HG03045 (cell line): ENCODE data around the gene SYT13.

Source experiments
- ATAC-seq: cut with Tn5 transposase; IDR thresholded peaks from one replicate; pipeline ENCODE4 v1.9.1; 2021; ENCODE audit warnings: mild to moderate bottlenecking, moderate library complexity; ENCODE audit not compliant: unreplicated experiment

The SYT13 gene, protein sequence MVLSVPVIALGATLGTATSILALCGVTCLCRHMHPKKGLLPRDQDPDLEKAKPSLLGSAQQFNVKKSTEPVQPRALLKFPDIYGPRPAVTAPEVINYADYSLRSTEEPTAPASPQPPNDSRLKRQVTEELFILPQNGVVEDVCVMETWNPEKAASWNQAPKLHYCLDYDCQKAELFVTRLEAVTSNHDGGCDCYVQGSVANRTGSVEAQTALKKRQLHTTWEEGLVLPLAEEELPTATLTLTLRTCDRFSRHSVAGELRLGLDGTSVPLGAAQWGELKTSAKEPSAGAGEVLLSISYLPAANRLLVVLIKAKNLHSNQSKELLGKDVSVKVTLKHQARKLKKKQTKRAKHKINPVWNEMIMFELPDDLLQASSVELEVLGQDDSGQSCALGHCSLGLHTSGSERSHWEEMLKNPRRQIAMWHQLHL

DNA sequence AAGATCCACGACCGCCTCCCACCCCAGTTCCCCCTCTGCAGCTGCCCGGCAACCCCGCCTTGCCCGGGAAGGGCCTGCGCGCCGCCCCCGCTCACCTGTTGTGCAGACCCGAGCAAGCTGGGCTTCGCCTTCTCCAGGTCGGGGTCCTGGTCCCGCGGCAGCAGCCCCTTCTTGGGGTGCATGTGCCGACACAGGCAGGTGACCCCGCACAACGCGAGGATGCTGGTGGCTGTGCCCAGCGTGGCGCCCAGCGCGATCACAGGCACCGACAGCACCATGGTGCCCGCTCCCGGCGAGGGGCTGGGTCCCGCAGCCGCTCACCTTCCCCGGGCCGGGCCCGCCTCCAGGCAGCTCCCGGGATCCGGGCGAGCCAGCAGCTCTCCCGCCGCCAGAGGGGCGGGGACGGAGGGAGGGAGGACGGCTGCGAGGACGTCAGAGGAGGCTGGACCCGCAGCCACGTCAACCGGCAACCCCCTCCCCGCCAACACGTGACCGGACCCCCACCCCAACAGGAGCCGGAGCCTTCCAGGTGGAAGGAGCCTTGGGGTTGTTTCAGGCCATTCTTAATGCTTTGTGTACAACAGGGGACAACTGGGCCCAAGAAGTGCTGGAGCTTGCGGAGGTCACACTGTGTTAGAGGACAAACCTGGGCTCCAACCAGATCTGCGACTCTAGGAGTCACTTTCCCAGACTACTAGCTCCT, at the start of gene SYT13:
TSS of gene SYT13 (minus strand) at position 412 of the 703 bp plus-strand sequence. CDS start at position 278, 134 bp downstream.
- no peak for ATAC-seq

DNA sequence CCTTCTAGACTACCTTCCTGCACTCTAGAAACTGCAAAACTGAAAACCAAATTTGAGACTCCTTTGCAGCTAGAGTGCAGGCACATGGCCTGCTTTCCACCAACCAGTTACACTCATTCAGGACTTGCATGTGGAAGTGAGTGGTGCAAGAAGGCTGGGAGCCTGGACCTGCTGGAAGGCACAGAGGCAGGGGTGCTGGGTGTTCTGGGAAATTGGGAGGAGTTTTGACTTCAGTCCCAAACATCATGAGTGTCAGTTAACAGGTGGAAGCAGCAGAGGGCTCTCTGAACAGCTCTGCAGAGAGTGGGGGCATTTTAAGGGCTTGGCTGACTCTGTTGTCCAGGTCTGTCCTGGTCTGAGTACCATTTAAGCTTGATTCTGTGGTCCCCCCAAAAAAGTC, 49.3 kb upstream of the SYT13 start:
- ATAC-seq = no peak

DNA sequence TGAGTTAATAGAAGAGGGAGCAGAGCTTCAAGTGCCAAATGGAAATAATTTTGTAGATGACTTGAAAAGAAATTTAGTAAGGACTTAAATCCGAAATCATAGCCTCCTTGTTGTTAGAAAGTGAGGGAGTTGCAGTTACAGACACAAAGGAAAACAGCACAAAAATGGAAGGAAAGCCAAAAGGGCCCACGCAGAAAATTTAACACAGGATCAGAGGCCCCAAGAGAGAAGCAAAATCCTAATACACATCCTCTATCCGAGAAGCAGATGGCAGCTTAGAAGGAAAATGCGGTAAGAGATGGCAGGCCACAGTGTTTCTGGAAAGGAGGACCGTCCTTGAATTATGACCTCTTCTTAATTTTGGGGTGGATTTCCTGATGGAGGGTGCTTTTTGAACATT, 48.7 kb upstream of the SYT13 start:
- no peak for ATAC-seq

DNA sequence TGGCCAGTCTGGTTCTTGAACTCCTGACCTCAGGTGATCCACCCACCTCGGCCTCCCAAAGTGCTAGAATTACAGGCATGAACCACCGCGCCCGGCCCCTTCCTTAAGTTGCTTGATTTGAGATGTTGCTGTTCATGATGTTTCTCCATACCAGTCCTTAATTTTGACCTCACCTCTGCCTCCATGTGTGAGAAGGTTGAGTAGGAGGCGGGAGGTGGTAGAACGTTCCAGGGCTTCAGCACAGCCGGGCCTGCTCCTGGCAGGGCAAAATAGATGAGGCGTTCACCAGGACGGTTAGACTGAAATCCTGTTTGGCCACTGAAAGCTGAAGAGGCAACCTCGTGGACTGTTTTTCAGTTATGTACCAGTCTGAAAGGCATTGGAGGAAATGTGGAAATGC, 48.3 kb upstream of the SYT13 start:
- ATAC-seq = no peak

DNA sequence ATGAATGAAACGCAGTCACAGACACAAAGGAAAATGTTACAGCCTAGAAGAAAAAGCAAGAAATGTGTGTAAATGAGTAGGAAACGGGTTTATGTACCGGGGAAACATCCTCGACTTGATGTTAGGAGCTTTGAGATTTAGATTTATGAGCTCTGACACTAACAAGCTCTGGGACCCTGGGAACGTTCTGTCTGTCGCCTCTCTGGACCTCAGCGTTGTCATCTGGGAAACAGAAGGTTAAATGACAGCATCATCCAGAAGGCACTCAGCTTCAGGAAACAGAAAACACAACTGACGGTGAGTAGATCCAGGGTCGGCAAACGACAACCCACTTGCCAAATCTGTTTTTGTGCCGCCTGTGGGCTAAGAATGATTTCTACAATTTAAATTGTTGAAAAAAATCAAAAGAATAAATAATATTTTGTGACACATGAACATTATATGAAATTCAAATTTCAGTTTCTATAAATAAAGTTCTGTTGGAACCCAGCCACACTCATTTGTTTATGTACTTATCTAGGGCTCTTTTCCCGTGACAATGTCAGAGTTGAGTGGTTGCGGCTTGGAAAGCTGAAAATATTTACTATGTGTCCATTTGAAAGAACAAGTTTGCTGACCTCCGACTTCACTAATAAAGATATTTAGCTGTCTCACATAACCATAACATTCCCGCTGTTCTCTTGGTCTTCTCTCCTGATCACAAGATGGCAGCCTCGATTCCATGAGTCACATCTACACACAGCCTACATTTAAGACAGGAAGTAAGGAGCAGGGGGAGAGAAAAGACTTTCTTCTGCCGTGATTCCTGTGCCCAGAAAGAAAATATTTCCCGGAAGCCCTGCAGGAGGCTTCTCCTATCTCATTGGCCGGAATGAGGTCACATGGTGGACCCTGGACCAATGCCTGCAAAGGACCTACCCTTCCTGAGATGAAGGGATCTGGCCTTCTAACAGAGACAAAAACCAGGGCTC, 47.1 kb upstream of the SYT13 start:
- no peak for ATAC-seq

DNA sequence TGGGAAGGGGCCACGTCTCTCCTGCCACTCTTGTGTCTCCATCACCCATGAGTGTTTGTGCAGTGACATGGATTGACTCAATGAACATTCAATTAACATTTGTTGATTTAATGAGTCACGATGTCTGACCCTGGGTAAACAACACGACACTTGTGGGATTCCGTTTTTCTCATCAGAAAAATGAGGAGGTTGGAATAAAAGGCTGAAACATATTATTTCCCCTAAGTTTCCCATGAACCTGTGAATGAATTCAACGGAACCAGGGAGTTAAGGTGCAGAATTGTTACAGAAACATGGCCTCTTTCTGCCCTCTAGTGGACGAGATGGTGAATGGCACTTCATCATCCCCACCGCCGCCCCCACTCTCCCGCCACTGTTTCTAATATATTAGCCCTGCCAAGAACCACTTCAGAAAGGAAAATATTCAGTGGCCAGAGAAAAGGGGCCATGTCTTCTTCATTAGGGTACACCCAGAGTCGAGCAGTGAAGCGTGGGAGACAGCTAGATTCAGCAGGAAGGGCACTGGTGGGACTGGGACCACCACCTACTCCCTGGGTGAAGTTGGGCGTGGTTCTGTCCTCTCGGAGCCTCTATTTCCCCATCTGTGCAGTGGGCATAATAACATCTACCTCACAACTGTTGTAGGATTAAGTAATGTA, 46.3 kb upstream of the SYT13 start:
- no peak for ATAC-seq

DNA sequence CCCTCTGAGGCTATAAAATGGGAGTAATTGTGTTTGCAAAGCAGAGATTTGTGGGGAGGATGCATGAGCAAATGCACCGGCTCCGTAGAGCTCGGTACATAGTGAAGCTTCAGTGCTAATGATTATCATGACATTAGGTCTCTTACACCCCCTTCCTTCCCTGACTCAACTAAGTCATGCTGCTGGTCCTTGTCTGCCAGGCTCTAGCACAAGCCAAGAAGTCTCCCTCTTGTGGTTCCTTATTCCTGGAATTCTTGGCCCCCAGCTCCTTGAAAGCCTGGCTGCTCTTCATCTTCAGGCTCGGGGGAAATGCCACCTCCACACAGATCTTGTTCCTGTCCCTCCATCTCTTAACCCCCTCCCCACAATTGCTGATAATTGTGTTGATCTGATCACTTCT, 45.7 kb upstream of the SYT13 start:
- no peak for ATAC-seq

DNA sequence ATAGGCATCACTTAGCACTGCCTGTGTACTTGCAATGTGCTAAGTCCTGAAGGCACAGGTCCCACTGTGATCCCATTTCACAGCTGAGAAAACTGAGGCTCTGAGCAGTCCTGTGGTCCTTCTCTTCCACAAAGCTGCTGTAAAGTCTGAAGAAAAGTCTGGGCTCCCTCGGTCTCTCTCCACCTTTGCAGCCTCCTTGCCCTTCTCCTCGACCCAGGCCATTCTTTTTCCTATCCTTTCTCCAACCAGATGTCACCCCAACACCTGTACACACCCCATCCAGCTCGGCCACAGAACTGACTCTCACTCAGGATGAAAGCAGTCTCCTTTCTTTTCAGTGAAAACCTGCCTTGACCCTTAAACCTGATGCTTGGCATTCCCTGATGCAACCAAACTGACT, 42.6 kb upstream of the SYT13 start:
- ATAC-seq = no peak

DNA sequence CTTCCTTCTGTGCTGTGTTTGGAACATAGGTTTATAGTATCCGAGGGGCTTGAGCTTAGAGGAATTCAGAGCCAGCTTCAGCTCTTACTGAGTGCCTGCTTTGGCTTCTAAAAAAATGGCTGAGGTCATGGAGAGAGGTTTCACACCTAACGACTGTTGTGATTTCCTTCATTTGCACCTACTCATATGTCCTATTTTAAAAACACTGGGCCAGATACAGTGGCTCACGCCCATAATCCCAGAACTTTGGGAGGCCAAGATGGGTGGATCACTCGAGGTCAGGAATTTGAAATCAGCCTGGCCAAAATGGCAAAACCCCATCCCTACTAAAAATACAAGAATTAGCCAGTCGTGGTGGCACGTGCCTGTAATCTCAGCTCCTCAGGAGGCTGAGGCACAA, 38.3 kb upstream of the SYT13 start:
- no peak for ATAC-seq

DNA sequence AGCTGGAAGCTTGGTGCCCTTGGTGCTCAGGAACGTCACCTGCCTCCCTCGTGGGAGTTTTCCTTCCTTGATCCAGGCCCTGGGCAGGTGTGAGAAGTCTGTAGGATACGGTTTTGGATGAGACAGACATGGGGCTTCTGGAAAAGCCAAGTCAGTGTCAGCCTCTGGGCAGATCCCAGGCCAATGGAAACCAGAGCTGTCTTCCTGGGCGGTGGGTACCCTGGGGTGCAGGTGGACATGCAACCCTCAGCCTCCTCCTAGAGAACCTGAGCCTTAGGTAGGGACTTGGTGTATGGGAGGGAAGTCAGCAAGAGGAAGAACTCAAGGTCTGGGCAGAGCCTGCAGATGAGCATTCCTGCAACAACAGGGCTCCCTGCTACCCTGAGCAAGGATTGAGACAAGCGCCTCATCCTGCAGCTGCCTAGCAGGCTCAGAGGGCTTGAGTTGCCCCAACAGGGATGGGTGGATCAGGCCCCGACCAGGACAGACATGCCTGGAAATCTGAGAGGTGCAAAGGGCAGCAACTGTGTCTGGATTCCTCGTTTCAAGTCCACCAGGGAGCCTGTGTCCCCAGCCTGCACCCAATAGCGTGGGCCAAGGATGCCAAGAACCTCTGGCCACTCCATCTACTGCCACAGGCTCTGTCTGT, 37.6 kb upstream of the SYT13 start:
- no peak for ATAC-seq

DNA sequence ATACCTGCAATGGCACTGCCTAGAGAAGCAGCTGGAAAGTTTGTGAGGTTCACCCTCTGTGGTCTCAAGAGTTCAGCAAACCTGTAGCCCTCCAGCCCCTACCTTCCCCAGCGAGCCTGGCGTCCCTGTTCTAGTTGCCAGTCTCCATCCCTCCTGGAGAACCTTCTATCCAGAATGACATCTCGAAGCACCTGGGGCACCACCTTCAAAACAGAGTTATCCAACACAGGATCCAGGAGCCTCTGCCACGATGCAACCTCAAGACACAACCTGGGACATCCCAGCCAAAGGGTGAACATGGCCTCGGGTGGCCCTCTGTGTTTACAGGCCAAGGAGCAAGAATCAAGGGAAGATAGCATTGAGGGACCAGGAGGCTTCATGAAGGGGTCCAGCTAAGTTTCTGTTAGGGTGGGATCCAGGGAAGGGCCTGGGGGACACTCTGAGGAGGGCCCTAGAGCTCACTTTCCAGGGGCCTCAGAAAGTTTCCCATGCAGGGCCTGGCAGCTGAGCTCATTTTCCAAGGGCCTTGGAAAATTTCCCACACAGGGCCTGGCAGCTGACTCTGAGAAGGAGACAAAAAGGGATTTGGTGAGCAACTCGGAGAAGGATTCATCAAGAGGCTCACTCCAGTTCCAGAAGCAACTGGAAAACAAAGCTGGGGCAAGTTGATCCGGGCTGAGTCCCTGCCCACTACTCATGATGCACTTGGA, 36.9 kb upstream of the SYT13 start:
- no peak for ATAC-seq

DNA sequence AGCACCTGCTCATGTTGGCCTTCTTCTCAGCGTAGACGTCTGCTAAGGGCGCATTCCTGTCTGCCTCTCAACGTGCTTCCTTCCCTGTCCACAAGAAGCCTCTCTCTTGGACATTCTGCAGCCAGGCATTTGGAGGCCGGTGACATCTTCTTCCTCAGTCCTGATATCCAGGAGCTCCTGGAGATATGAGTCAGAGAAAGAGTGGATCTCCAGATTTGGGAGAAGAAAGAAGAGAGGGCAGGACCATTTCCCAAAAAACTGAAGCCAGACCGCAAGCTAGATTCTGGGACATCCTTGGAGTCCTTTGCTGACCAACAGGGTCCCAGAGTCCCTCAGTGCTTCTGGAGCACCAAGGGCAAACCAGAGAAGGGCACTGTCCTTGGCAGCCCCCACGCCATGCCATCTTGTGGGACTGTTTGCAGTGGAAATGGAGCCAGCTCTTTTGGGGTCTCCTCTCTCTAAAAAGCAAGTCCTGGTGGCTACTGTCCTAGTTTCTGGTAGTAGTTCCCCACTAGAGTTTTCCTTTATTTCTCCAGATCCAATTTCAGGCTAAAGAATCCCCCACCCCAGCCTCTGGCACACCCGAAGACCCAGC, 36.1 kb upstream of the SYT13 start:
- no peak for ATAC-seq

DNA sequence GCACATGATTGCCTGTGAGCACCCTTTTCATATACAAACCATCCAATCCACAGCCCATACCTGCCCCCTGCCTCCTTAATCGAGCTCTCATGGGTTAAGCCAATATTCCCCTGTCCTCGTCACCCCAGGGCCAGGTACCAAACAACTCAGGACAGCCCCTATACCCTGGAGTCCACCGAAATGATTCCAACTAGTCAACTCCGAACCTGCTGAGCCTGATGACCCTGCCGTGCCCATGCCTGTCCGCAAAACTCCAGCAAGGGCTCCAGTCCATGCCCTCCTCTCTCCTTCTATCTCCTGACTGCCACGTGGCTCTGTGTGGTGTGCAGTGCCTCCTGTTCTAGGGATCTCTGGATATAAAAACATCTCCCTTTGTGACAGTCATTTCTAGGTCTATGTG, 35.5 kb upstream of the SYT13 start:
- no peak for ATAC-seq

DNA sequence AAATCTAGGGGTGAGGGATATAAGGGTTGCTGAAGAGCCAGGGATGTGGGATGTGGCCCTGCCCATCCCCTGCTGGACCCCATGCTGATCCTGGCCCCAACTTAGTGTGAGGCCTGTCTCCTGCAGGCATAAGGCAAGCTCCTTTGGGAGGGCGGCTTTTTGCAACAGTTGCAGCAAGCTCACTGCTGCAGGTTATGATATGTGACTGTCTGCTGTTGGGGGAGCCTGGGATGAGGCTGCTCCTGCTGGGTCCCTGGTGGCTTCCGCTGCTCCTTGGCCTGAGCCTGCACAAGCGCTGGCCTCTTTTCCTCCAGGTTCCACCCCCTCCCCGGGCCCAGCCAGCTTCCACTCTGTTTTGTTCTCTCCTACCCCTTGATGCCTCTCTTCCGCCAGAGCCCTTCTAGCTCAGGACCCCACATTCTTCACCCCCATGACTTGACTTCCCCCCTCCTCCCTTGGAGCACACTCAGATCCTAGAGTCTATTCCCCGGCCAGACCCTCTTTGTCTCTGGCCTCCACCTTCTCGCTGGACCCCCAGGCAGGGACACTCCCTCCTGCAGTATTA, 35.0 kb upstream of the SYT13 start:
- no peak for ATAC-seq

DNA sequence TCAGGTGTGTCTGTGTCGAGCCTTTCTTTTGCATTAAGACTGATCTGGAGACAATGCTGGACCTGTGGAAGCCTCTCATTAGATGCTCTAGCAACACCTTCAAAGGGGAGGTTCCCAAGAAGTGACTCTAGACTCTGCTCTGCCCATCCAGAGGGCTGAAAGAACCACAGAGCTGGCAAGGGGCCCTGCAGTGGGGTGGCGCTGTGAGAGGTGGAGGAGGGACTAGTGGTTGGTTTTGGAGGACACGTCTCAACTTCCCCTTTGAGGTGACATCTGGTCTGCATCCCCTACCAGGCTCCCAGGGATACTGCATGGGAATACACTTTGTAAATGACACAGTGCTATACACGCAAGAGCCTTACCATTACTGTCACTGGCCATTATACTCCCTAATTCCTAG, 34.2 kb upstream of the SYT13 start:
- no peak for ATAC-seq

DNA sequence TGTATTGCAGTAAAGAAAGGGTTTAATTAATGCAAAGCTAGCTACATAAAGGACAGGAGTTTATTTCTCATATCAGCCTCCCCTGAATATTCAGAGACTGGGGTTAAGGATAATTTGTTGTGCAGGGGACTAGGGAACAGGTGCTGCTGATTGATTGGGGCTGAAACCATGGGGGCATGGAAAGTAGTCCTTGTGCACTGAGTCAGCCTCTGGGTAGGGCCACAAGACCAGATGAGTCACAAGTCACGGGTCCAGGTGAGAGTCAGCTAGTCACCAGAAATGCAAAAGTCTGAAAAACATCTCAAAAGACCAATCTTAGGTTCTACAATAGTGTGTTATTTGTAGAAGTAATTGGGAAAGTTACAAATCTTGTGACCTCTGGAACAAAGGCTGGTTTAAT, 32.9 kb upstream of the SYT13 start:
- no peak for ATAC-seq

DNA sequence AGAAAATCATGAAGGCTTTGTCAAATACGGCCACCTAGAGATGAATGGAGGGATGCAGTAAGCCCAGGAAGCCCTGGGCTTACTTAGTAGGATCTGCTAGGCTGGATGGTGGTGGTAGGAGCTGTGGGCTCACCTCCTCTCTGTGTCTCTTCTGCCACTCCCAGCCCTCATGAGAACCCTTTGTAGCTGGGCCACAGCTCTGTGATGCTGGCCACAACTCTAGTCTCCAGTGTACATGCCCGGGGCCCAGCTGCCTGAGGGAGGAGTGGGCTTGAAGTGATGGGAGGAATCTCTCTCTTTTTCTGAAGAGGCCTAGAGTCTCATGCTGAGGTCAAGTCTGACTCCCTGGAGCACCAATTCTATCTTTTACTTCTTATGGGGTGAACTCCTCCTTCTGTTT, 32.4 kb upstream of the SYT13 start:
- ATAC-seq = no peak

DNA sequence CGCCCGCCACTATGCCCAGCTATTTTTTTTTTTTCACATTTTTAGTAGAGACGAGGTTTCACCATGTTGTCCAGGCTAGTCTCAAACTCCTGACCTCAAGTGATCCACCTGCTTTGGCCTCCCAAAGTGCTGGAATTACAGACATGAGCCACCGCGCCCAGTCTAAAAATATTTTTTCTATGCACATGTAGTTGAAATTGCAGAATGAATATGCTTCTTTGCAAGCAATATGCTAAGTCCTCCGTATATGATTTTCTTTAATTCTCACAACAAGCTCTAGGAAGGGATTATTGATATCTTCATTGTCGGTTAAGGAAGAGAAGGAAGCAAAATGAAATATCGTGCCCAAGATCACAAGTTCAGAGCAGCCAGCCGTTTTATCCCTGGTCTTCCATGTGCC, 30.1 kb upstream of the SYT13 start:
- ATAC-seq = no peak

DNA sequence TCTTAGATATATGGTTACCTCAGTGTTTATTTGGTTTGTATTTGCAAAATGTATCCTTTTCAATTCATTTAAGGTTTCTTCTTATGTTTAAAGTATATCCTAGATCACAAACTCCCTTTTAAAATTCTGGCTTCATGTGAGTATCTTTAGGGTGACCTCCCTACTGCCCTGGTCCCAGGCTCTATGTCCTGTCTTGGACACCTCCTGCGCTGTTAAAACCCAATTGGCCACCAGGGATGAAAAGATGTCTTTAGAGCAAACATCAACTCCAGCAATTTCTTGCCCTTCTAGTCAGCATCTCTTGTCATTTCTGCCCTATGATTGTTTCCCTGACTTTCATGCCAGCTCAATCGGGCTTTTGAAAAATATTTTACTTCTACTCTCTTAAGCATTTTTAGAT, 28.8 kb upstream of the SYT13 start:
- ATAC-seq = no peak
